ENCODE data around the gene CHST6. TPM values are rescaled to one million over a fixed set of nuclear protein-coding genes. Genes with fewer than 3 reads are reported as not detected.

Gene CHST6
- total and polyA plus RNA-seq, 10 of the 15 experiments (the other 5 are each of a cell fraction or from before 2014, with no cell fraction given) = 0.14 to 2.5 (median 0.51) TPM

- Histone ChIP-seq H3K4me1 (ENCODE audit: control insufficient read depth, insufficient read depth, low read length) (no peaks in the 10 kb centered on the region), H2AFZ (ENCODE audit: control insufficient read depth, low read depth, low read length) (no peak overlapping the region), H3K9me3 (replicated peaks; ENCODE audit: control insufficient read depth, insufficient read depth, low read length) (no peaks in the 10 kb centered on the region), H3K4me3 (no peak overlapping the region), H3K27me3 (replicated peaks in 1 of 2; ENCODE audit: control insufficient read depth in 2 of 2, insufficient read depth in 2 of 2, low read length in 1 of 2) (no peaks in the 10 kb centered on the region), H3K36me3 (ENCODE audit: control insufficient read depth in 2 of 2, insufficient read depth in 2 of 2, low read length in 1 of 2) (peaks cover 0 to 5% of the 10 kb centered on the region in 2 experiments; a peak in 1 of 4 replicates), H3K9ac (ENCODE audit: control insufficient read depth, insufficient read depth, low read length) (no peak overlapping the region), H3K79me2 (ENCODE audit: control insufficient read depth, insufficient read depth, low read length) (no peaks in the 10 kb centered on the region), H4K20me1 (ENCODE audit: control insufficient read depth, insufficient read depth) (no peaks in the 10 kb centered on the region), H3K4me2 (ENCODE audit: control insufficient read depth, insufficient read depth) (no peak overlapping the region), H3K27ac (ENCODE audit: control insufficient read depth, insufficient read depth) (no peak overlapping the region)
- ChIA-PET RAD21 (ENCODE audit: unreplicated experiment) (no interaction called here), SMC1A (ENCODE audit: uncharacterized antibody, unreplicated experiment) (no interaction called here), CTCF (interaction anchor here (1.5 to 1.9 kb wide), 2 partner anchors 19 to 24 kb away, joined by 5 to 8 read pairs; no protein-coding TSS in a partner anchor), POLR2A (no interaction called here)
- no TSS peak for BruUV-seq (replicated peaks)
- FAIRE-seq (no peak), DNase-seq (ENCODE audit: low read depth, low spot score) (no peak), ATAC-seq (no peak)
- WGBS (ENCODE audit: insufficient coverage, insufficient replicate concordance, low lambda C conversion rate, missing lambda C conversion rate) = 96% methylated on average over 5 of the region's 5 CpGs
- in situ Hi-C loops (cut with MboI) = no loop called here
- intact Hi-C loops (cut with micrococcal nuclease; ENCODE audit: unreplicated experiment) = no loop called here
- TF ChIP-seq NRF1 (conservative IDR thresholded peaks at IDR 0.05; ENCODE audit: low read depth, low read length) = no peak
- TF ChIP-seq, protein P1, sequence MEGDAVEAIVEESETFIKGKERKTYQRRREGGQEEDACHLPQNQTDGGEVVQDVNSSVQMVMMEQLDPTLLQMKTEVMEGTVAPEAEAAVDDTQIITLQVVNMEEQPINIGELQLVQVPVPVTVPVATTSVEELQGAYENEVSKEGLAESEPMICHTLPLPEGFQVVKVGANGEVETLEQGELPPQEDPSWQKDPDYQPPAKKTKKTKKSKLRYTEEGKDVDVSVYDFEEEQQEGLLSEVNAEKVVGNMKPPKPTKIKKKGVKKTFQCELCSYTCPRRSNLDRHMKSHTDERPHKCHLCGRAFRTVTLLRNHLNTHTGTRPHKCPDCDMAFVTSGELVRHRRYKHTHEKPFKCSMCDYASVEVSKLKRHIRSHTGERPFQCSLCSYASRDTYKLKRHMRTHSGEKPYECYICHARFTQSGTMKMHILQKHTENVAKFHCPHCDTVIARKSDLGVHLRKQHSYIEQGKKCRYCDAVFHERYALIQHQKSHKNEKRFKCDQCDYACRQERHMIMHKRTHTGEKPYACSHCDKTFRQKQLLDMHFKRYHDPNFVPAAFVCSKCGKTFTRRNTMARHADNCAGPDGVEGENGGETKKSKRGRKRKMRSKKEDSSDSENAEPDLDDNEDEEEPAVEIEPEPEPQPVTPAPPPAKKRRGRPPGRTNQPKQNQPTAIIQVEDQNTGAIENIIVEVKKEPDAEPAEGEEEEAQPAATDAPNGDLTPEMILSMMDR (IDR thresholded peaks at IDR 0.05 in 2 of 3, conservative IDR thresholded peaks at IDR 0.05 in 1 of 3; ENCODE audit: control insufficient read depth in 2 of 3, extremely low read depth in 1 of 3, insufficient read depth in 1 of 3, low read depth in 3 of 3, low read length in 3 of 3) = no peak
- no peak for TF ChIP-seq POLR2AphosphoS5 (IDR thresholded peaks at IDR 0.05; ENCODE audit: low read length)
- no peak for TF ChIP-seq SREBF1 (IDR thresholded peaks at IDR 0.05; ENCODE audit: low read length)
- TF ChIP-seq POLR2A (IDR thresholded peaks at IDR 0.05; ENCODE audit: low read depth, low read length) = no peak
- no peak for TF ChIP-seq RAD51 (IDR thresholded peaks at IDR 0.05)
- no peak for TF ChIP-seq CBFB (IDR thresholded peaks at IDR 0.05; ENCODE audit: low read depth)
- no peak for TF ChIP-seq STAT3 (IDR thresholded peaks at IDR 0.05; ENCODE audit: low read depth, low read length)
- no peak for TF ChIP-seq ZNF217 (IDR thresholded peaks at IDR 0.05)
- TF ChIP-seq DPF2 (IDR thresholded peaks at IDR 0.05) = no peak
- TF ChIP-seq, protein P2, sequence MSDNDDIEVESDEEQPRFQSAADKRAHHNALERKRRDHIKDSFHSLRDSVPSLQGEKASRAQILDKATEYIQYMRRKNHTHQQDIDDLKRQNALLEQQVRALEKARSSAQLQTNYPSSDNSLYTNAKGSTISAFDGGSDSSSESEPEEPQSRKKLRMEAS (IDR thresholded peaks at IDR 0.05; ENCODE audit: low read depth, low read length) = no peak
- TF ChIP-seq ZNF274 (IDR thresholded peaks at IDR 0.05; ENCODE audit: insufficient read depth, insufficient read length) = no peak
- TF ChIP-seq IKZF1 (conservative IDR thresholded peaks at IDR 0.05) = no peak
- TF ChIP-seq PKNOX1 (IDR thresholded peaks at IDR 0.05) = no peak
- no peak for TF ChIP-seq NBN (IDR thresholded peaks at IDR 0.05)
- no peak for TF ChIP-seq RB1 (IDR thresholded peaks at IDR 0.05; ENCODE audit: borderline replicate concordance)
- TF ChIP-seq EED (IDR thresholded peaks at IDR 0.05; ENCODE audit: low read depth) = no peak
- TF ChIP-seq, protein P3, sequence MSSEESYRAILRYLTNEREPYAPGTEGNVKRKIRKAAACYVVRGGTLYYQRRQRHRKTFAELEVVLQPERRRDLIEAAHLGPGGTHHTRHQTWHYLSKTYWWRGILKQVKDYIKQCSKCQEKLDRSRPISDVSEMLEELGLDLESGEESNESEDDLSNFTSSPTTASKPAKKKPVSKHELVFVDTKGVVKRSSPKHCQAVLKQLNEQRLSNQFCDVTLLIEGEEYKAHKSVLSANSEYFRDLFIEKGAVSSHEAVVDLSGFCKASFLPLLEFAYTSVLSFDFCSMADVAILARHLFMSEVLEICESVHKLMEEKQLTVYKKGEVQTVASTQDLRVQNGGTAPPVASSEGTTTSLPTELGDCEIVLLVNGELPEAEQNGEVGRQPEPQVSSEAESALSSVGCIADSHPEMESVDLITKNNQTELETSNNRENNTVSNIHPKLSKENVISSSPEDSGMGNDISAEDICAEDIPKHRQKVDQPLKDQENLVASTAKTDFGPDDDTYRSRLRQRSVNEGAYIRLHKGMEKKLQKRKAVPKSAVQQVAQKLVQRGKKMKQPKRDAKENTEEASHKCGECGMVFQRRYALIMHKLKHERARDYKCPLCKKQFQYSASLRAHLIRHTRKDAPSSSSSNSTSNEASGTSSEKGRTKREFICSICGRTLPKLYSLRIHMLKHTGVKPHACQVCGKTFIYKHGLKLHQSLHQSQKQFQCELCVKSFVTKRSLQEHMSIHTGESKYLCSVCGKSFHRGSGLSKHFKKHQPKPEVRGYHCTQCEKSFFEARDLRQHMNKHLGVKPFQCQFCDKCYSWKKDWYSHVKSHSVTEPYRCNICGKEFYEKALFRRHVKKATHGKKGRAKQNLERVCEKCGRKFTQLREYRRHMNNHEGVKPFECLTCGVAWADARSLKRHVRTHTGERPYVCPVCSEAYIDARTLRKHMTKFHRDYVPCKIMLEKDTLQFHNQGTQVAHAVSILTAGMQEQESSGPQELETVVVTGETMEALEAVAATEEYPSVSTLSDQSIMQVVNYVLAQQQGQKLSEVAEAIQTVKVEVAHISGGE (CRISPR knock-in tag; IDR thresholded peaks at IDR 0.05) = no peak
Observed at GRCh38 chr16:75541236-75541635, 46.0 kb upstream of the CHST6 start.

Measured in GM12878 (cell line).